Measurements from ENCODE around the gene FAXDC2. TPM values are rescaled to one million over a fixed set of nuclear protein-coding genes. Genes with fewer than 3 reads are reported as not detected.
A peak's percentile ranks its signal among the peaks of the same experiment; 100 is the strongest.

The FAXDC2 gene
- total and polyA plus RNA-seq, 2 of the 13 experiments (the other 11 are each of a cell fraction or from before 2014, with no cell fraction given): 4.7 to 58.8 TPM

- TF ChIP-seq CEBPB (IDR thresholded peaks at IDR 0.05; ENCODE audit: borderline replicate concordance, low read depth, low read length): peak; percentile 83
- 0 out of 2 replicates have a peak, but pooled peaks have one; percentile 4 for TF ChIP-seq KLF15 (CRISPR knock-in tag; IDR thresholded peaks at IDR 0.05; ENCODE audit: borderline replicate concordance)
- TF ChIP-seq CEBPG (CRISPR knock-in tag; IDR thresholded peaks at IDR 0.05): peak; percentile 69; the same call in 1 of the 2 replicates
- TF ChIP-seq ZNF414 (CRISPR knock-in tag; IDR thresholded peaks at IDR 0.05): 0 out of 2 replicates have a peak, but pooled peaks have one; percentile 9
- no peak for TF ChIP-seq AGO2 (optimal IDR thresholded peaks at IDR 0.05; ENCODE audit: low read depth, low read length)
- no peak for TF ChIP-seq CERS6 (CRISPR knock-in tag; IDR thresholded peaks at IDR 0.05)
- TF ChIP-seq ARNTL (CRISPR knock-in tag; IDR thresholded peaks at IDR 0.05): 0 out of 2 replicates have a peak, but pooled peaks have one; percentile 19
These were observed 607 bp downstream of the FAXDC2 start (continued) for GRCh38 chr5:154849791-154850201.

GRCh38 chr5:154849264-154849785, 1.1 kb downstream of the FAXDC2 start:
- H3K4me1 ChIP-seq (ENCODE audit: insufficient read depth, low read length): peaks cover 69% of the 10 kb centered on the region
- no peaks in the 10 kb centered on the region for H4K20me1 ChIP-seq (ENCODE audit: insufficient read depth, low read length)
- no peak for DNase-seq (ENCODE audit: low spot score)
- intact Hi-C loops (cut with micrococcal nuclease; ENCODE audit: unreplicated experiment) (no loop called here), in situ Hi-C loops (cut with HindIII; ENCODE audit: extremely low pct_ligation_motif_present, low pct_unique_long_range_greater_than_20kb) (no loop called here)
- 0 out of 2 replicates have a peak, but pooled peaks have one; percentile 4 for TF ChIP-seq ZMAT3 (CRISPR knock-in tag; conservative IDR thresholded peaks at IDR 0.05)
- TF ChIP-seq HOMEZ (CRISPR knock-in tag; IDR thresholded peaks at IDR 0.05; ENCODE audit: low read depth): no peak
- no peak for FAIRE-seq
- no peaks in the 10 kb centered on the region for H3K36me3 ChIP-seq (replicated peaks in 1 of 2; ENCODE audit: control insufficient read depth in 1 of 2, insufficient read depth in 2 of 2, low read length in 2 of 2)
- H3K27ac ChIP-seq (ENCODE audit: extremely low read length, insufficient read depth, low read length): peak overlapping the region; percentile 68
- H3K9ac ChIP-seq (ENCODE audit: insufficient read depth, low read depth, low read length): peak overlapping the region; percentile 72; the same call in 1 of the 2 replicates
- peak overlapping the region; percentile 72 to 78 (median 76); a peak in 5 of 6 replicates for H3K4me3 ChIP-seq (replicated peaks in 1 of 3; ENCODE audit: insufficient read depth in 1 of 3, low read depth in 2 of 3, low read length in 3 of 3)
- ChIA-PET CTCF (ENCODE audit: low intra/inter-chr PET ratio, low total read pairs) (no interaction called here), POLR2A (interaction anchor here (1.7 to 2.2 kb wide), 3 partner anchors 9 to 20 kb away, joined by 5 to 12 read pairs (median 11); partner anchors contain the start of gene CNOT8)
- no TSS peak for BruUV-seq (replicated peaks)
- H2AFZ ChIP-seq (ENCODE audit: low read length): no peak overlapping the region
- 48% methylated on average over 6 of the region's 6 CpGs for WGBS (ENCODE audit: low lambda C conversion rate)
- ATAC-seq: no peak
- no peaks in the 10 kb centered on the region for H3K27me3 ChIP-seq (ENCODE audit: control insufficient read depth in 1 of 2, insufficient read depth in 2 of 2, low read length in 2 of 2)
- H3K79me2 ChIP-seq (ENCODE audit: insufficient read depth, low read length): peaks cover 7% of the 10 kb centered on the region
- H3K9me3 ChIP-seq (ENCODE audit: low read length): no peaks in the 10 kb centered on the region
- H3K4me2 ChIP-seq (ENCODE audit: low read depth, low read length): peak overlapping the region; percentile 78

Data from HepG2 (cell line).